Measurements from ENCODE around the gene KRTAP5-6. TPM values are rescaled to one million over a fixed set of nuclear protein-coding genes. Genes with fewer than 3 reads are reported as not detected.

Gene KRTAP5-6
- total RNA-seq, 2 donors from 2014 or later: not detected

DNA sequence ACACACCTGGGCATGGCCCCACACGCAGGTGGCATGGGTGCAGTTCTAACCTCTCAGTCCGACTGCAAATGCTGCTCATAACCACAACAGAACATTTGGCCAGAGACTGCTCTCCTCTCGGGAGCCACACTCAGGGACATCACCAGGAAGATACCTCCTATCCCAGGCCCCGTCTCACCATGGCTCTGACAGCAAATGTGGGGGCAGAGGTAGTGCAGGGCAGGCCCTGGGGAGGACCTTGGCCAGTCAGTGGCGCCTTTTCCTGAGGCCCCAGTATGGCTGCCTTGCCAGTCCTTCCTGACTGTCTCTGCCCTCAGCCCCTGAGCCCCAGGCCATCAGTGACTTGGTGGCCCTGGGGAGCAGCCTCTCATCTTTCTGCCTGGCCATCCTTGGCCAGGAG lies 2.8 kb downstream of the KRTAP5-6 start:
- intact Hi-C loops (cut with DNase I): loop anchor here (10.0 kb wide), 1 partner anchor 225 kb away; no protein-coding TSS in a partner anchor
- Histone ChIP-seq H3K4me1 (replicated peaks) (no peaks in the 10 kb centered on the region), H3K27me3 (replicated peaks; ENCODE audit: insufficient read depth) (no peaks in the 10 kb centered on the region), H3K27ac (no peak overlapping the region), H3K4me3 (no peak overlapping the region), H3K36me3 (no peaks in the 10 kb centered on the region), H3K9me3 (no peaks in the 10 kb centered on the region)
- DNase-seq (ENCODE audit: low spot score): no peak
- TF ChIP-seq POLR2A (IDR thresholded peaks at IDR 0.05) (no peak), POLR2AphosphoS5 (IDR thresholded peaks at IDR 0.05) (no peak), CTCF (IDR thresholded peaks at IDR 0.05) (no peak)
- 83% methylated on average over 5 of the region's 5 CpGs for WGBS

DNA sequence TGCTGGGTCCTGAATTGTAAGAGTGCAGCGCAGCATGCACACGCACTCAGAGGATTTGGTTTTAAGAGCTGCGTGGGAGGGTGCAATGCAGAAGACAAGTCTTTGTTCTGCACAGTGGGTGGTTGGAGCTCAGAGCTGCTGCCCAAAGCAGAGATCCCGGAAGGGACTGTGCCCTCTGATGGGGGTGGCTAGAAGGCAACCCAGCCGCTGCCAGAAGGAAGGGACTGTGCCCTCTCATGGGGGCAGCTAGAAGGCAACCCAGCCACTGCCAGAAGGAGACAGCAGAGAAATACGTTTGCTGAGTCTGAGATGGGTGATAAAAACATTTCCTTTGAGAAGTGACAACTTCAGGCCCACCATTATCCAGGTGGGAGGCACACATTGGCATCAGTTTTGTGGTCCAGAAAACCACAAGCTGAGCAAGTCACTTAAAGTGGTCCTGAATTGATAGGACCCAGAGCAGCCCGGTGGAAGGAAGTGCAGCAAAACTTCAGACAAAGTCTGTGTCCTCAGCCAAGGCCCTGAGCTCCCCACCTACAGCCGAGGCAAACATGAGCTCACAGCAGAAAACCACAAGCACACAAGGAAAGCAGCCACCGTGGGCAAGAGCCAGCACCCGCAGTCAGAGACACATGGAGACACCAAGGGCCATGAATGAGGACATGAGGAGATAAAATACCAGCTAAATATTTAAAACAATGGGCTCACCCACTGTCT lies 4.3 kb downstream of the KRTAP5-6 start:
- H3K4me3 ChIP-seq: no peak overlapping the region
- no peak for DNase-seq (ENCODE audit: low spot score)
- H3K36me3 ChIP-seq: no peaks in the 10 kb centered on the region
- no peaks in the 10 kb centered on the region for H3K4me1 ChIP-seq (replicated peaks)
- intact Hi-C loops (cut with DNase I): no loop called here
- no peaks in the 10 kb centered on the region for H3K27me3 ChIP-seq (replicated peaks; ENCODE audit: insufficient read depth)
- H3K27ac ChIP-seq: no peak overlapping the region
- TF ChIP-seq POLR2A (IDR thresholded peaks at IDR 0.05) (no peak), CTCF (IDR thresholded peaks at IDR 0.05) (no peak), POLR2AphosphoS5 (IDR thresholded peaks at IDR 0.05) (no peak)
- WGBS: 63% methylated on average over 10 of the region's 10 CpGs
- no peaks in the 10 kb centered on the region for H3K9me3 ChIP-seq

DNA sequence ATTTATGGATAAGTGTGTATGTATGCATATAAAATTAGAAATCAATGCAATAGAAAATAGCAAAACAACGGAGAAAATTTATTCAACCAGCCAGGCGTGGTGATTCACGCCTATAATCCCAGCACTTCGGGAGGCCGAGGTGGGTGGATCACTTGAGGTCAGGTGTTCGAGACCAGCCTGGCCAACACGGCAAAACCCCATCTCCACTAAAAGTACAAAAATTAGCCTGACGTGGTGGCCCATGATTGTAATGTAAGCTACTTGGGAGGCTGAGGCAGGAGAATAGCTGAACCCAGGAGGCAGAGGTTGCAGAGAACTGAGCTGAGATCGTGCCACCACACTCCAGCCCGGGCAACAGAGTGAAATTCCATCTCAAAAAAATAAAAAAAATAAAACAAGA lies 5.5 kb downstream of the KRTAP5-6 start:
- H3K27me3 ChIP-seq (replicated peaks; ENCODE audit: insufficient read depth): no peaks in the 10 kb centered on the region
- H3K4me3 ChIP-seq: no peak overlapping the region
- intact Hi-C loops (cut with DNase I): no loop called here
- no peaks in the 10 kb centered on the region for H3K36me3 ChIP-seq
- H3K9me3 ChIP-seq: no peaks in the 10 kb centered on the region
- no peak overlapping the region for H3K27ac ChIP-seq
- DNase-seq (ENCODE audit: low spot score): no peak
- H3K4me1 ChIP-seq (replicated peaks): no peaks in the 10 kb centered on the region
- 90% methylated on average over 10 of the region's 10 CpGs for WGBS
- TF ChIP-seq CTCF (IDR thresholded peaks at IDR 0.05) (no peak), POLR2AphosphoS5 (IDR thresholded peaks at IDR 0.05) (no peak), POLR2A (IDR thresholded peaks at IDR 0.05) (no peak)

GRCh38 chr11:1703146-1703545 lies 6.2 kb downstream of the KRTAP5-6 start:
- H3K36me3 ChIP-seq: no peaks in the 10 kb centered on the region
- no peaks in the 10 kb centered on the region for H3K27me3 ChIP-seq (replicated peaks; ENCODE audit: insufficient read depth)
- DNase-seq (ENCODE audit: low spot score): no peak
- WGBS: 88% methylated on average over 6 of the region's 6 CpGs
- intact Hi-C loops (cut with DNase I): no loop called here
- no peak overlapping the region for H3K27ac ChIP-seq
- H3K4me3 ChIP-seq: no peak overlapping the region
- H3K9me3 ChIP-seq: no peaks in the 10 kb centered on the region
- H3K4me1 ChIP-seq (replicated peaks): no peaks in the 10 kb centered on the region
- TF ChIP-seq POLR2A (IDR thresholded peaks at IDR 0.05): no peak
- no peak for TF ChIP-seq POLR2AphosphoS5 (IDR thresholded peaks at IDR 0.05)
- TF ChIP-seq CTCF (IDR thresholded peaks at IDR 0.05): no peak

All from prostate gland (tissue), 2 donors.